H1 (cell line): ENCODE results near the gene VPS50.

Source experiments
- CHD1 ChIP-seq: IDR thresholded peaks from 2 replicates; pipeline ENCODE4 v1.6.1; 2012; ENCODE audit warnings: low read depth, low read length, improper control_type of control experiment
- CHD7 ChIP-seq: fragments of 300-600 bp; sonication (generic); IDR thresholded peaks from 2 replicates; pipeline ENCODE4 v1.7.1; 2012; ENCODE audit warnings: low read length, moderate library complexity, mild to moderate bottlenecking, inconsistent platforms; ENCODE audit not compliant: insufficient replicate concordance
- CTCF ChIP-seq, 3 experiments: IDR thresholded peaks; 1 replicate in 2 of 3; 2 replicates in 1 of 3; pipeline versions ENCODE4 v1.5.1 to v1.6.1; 2011; ENCODE audit warnings: low read length in 3 of 3, mild to moderate bottlenecking in 3 of 3, inconsistent platforms in 2 of 3, low read depth in 1 of 3, moderate library complexity in 1 of 3; ENCODE audit not compliant: insufficient read depth in 1 of 3; ENCODE audit errors: control extremely low read depth in 1 of 3
- EP300 ChIP-seq, 2 experiments: IDR thresholded peaks; 1 replicate in 1 of 2; 2 replicates in 1 of 2; pipeline ENCODE4 v1.6.1; 2011 to 2012; ENCODE audit warnings: low read depth in 2 of 2, low read length in 2 of 2, mild to moderate bottlenecking in 2 of 2, borderline replicate concordance in 1 of 2, inconsistent platforms in 1 of 2, moderate library complexity in 1 of 2
- EZH2 ChIP-seq: fragments of 200-600 bp; sonication (generic); IDR thresholded peaks from 2 replicates; pipeline ENCODE4 v1.7.1; 2012; ENCODE audit warnings: low read depth, mild to moderate bottlenecking, moderate library complexity, low read length, inconsistent platforms; ENCODE audit not compliant: severe bottlenecking
- JUND ChIP-seq: IDR thresholded peaks from 2 replicates; pipeline ENCODE4 v1.6.1; 2011; ENCODE audit warnings: mild to moderate bottlenecking, improper control_type of control experiment, low read length
- PHF8 ChIP-seq: fragments of 200-600 bp; sonication (generic); conservative IDR thresholded peaks from 2 replicates; pipeline ENCODE4 v1.7.1; 2012; ENCODE audit warnings: low read depth, mild to moderate bottlenecking, inconsistent platforms, low read length, moderate library complexity
- POLR2A ChIP-seq, 2 experiments: IDR thresholded peaks; 1 replicate in 1 of 2; 2 replicates in 1 of 2; pipeline ENCODE4 v1.6.1; 2011; ENCODE audit warnings: low read depth in 2 of 2, low read length in 2 of 2, mild to moderate bottlenecking in 2 of 2; ENCODE audit errors: control extremely low read depth in 1 of 2
- TBP ChIP-seq: IDR thresholded peaks from 2 replicates; pipeline ENCODE4 v1.6.1; 2011; ENCODE audit warnings: low read depth, low read length, improper control_type of control experiment

DNA sequence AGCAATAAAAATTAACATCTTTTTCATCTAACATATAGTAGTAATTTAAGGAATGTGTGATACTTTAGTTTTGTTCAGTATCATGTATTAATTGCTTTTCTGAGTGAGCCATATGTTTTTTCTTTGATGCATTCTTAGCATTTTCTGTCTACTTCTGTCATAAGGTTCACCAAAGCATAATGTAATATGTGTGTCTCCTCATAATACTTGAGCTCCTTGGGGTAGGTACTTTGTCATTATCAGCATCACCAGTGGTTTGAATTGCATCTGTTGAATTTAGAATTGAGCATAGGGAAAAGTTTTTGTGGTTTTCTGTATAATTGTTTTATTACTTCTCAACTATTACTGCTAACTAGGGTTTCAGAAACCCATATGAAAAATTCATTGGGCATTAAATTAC is 26.5 kb downstream of the VPS50 start:
- TF ChIP-seq JUND (no peak), POLR2A (IDR thresholded peaks at IDR 0.05; ENCODE audit: control extremely low read depth in 1 of 2, low read depth in 2 of 2, low read length in 2 of 2) (no peak), EZH2 (no peak), CHD1 (no peak), CTCF (IDR thresholded peaks at IDR 0.05; ENCODE audit: control extremely low read depth in 1 of 3, insufficient read depth in 1 of 3, low read depth in 1 of 3, low read length in 3 of 3) (no peak), EP300 (IDR thresholded peaks at IDR 0.05; ENCODE audit: borderline replicate concordance in 1 of 2, low read depth in 2 of 2, low read length in 2 of 2) (no peak), TBP (no peak), PHF8 (no peak), CHD7 (no peak)
